ENCODE data around the gene NTF4.

DNA sequence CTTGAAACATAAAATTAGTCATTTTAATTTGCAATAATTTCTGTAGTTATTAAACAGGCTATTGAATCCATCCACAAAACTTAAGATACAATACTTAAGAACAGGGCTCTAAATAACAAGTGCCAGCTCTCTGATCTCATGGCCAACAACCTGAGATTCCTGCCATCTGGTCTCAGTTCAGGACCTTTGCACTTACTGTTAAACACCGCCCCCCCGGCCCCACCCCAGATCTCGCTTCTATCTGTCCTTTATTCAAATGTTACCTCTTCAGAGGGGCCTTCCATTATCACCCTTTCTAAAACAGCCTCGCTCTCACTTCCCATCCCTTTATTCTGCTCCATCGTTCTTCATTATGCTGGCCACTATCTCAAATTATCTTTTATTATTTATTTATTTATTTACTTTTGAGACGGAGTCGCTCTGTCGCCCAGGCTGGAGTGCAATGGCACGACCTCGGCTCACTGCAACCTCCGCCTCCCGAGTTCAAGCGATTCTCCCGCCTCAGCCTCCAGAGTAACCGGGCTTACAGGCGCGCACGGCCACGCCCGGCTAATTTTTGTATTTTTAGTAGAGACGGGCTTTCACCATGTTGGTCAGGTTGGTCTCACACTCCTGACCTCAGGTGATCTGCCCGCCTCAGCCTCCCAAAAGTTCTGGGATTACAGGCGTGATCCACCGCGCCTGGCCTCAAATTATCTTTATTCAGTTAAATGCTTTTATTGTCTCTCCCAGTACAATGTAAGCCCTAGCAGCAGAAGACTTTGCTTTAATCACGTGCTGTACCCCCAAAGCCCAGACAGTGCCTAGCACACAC is 19.8 kb upstream of the NTF4 start:
- TF ChIP-seq, protein P1, sequence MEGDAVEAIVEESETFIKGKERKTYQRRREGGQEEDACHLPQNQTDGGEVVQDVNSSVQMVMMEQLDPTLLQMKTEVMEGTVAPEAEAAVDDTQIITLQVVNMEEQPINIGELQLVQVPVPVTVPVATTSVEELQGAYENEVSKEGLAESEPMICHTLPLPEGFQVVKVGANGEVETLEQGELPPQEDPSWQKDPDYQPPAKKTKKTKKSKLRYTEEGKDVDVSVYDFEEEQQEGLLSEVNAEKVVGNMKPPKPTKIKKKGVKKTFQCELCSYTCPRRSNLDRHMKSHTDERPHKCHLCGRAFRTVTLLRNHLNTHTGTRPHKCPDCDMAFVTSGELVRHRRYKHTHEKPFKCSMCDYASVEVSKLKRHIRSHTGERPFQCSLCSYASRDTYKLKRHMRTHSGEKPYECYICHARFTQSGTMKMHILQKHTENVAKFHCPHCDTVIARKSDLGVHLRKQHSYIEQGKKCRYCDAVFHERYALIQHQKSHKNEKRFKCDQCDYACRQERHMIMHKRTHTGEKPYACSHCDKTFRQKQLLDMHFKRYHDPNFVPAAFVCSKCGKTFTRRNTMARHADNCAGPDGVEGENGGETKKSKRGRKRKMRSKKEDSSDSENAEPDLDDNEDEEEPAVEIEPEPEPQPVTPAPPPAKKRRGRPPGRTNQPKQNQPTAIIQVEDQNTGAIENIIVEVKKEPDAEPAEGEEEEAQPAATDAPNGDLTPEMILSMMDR (IDR thresholded peaks at IDR 0.05; ENCODE audit: insufficient read depth, low read depth, low read length): no peak
- no peak for TF ChIP-seq EZH2 (IDR thresholded peaks at IDR 0.05; ENCODE audit: insufficient read depth, low read length)

All from astrocyte (in vitro differentiated cells and primary cell).